GM12878 (cell line): ENCODE data around the gene XCR1.

ENCODE experiments used
- ATF3 ChIP-seq: IDR thresholded peaks from 2 replicates; pipeline ENCODE4 v1.6.1; 2011; ENCODE audit warnings: low read depth, mild to moderate bottlenecking, low read length, moderate library complexity, borderline replicate concordance; ENCODE audit errors: extremely low read depth
- POLR2AphosphoS5 ChIP-seq: IDR thresholded peaks from 2 replicates; pipeline ENCODE4 v1.6.1; 2011; ENCODE audit warnings: mild to moderate bottlenecking, low read length, inconsistent platforms
- TCF3 ChIP-seq: IDR thresholded peaks from 2 replicates; pipeline ENCODE4 v1.6.1; 2012; ENCODE audit warnings: low read depth, mild to moderate bottlenecking, low read length, borderline replicate concordance; ENCODE audit not compliant: insufficient read depth

- TF ChIP-seq ATF3 (no peak), TCF3 (no peak), POLR2AphosphoS5 (no peak)
These were observed 3.3 kb upstream of the XCR1 start for GRCh38 chr3:46030626-46031025.
